ENCODE results near the gene HBG2. TPM values are rescaled to one million over a fixed set of nuclear protein-coding genes. Genes with fewer than 3 reads are reported as not detected.

HBG2 gene
- total RNA-seq, 1 donor from 2014 or later = not detected

DNA sequence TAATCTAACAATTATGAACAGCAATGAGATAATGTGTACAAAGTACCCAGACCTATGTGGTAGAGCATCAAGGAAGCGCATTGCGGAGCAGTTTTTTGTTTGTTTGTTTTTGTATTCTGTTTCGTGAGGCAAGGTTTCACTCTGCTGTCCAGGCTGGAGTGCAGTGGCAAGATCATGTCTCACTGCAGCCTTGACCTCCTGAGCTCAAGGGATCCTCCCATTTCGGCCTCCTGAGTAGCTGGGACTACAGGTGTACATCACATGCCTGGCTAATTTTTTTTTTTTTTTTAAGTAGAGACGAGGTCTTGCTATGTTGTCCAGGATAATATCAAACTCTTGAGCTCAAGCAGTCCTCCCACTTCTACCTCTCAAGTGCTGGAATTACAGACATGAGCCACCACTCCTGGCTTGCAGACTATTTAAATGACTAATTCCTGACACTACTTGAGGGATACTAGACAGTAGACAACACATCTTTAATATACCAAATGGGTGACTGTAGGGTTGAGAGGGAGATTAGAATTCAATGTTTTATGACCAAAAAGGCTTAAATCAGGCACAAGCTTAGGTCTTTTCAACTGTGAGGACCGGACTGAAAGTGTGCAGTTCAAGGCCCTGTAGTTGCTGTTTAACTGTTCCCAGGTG, 34.4 kb upstream of the HBG2 start:
- no peak overlapping the region for H3K4me3 Mint-ChIP-seq
- intact Hi-C loops (cut with micrococcal nuclease) = no loop called here
- DNase-seq (ENCODE audit: low spot score) = no peak
- no peak overlapping the region for H3K27ac Mint-ChIP-seq
- H3K36me3 Mint-ChIP-seq (ENCODE audit: low read depth) = no peaks in the 10 kb centered on the region
- no peaks in the 10 kb centered on the region for H3K4me1 Mint-ChIP-seq (ENCODE audit: low read depth)
- H3K9me3 Mint-ChIP-seq = no peaks in the 10 kb centered on the region
- H3K27me3 Mint-ChIP-seq (ENCODE audit: insufficient read depth) = no peaks in the 10 kb centered on the region

DNA sequence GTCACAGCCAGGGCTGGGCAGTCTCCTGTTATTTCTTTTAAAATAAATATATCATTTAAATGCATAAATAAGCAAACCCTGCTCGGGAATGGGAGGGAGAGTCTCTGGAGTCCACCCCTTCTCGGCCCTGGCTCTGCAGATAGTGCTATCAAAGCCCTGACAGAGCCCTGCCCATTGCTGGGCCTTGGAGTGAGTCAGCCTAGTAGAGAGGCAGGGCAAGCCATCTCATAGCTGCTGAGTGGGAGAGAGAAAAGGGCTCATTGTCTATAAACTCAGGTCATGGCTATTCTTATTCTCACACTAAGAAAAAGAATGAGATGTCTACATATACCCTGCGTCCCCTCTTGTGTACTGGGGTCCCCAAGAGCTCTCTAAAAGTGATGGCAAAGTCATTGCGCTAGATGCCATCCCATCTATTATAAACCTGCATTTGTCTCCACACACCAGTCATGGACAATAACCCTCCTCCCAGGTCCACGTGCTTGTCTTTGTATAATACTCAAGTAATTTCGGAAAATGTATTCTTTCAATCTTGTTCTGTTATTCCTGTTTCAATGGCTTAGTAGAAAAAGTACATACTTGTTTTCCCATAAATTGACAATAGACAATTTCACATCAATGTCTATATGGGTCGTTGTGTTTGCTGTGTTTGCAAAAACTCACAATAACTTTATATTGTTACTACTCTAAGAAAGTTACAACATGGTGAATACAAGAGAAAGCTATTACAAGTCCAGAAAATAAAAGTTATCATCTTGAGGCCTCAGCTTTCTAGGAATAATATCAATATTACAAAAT, 33.7 kb upstream of the HBG2 start:
- intact Hi-C loops (cut with micrococcal nuclease) = no loop called here
- H3K4me3 Mint-ChIP-seq = no peak overlapping the region
- no peaks in the 10 kb centered on the region for H3K36me3 Mint-ChIP-seq (ENCODE audit: low read depth)
- no peaks in the 10 kb centered on the region for H3K9me3 Mint-ChIP-seq
- no peaks in the 10 kb centered on the region for H3K27me3 Mint-ChIP-seq (ENCODE audit: insufficient read depth)
- no peaks in the 10 kb centered on the region for H3K4me1 Mint-ChIP-seq (ENCODE audit: low read depth)
- H3K27ac Mint-ChIP-seq = no peak overlapping the region
- DNase-seq (ENCODE audit: low spot score) = no peak

DNA sequence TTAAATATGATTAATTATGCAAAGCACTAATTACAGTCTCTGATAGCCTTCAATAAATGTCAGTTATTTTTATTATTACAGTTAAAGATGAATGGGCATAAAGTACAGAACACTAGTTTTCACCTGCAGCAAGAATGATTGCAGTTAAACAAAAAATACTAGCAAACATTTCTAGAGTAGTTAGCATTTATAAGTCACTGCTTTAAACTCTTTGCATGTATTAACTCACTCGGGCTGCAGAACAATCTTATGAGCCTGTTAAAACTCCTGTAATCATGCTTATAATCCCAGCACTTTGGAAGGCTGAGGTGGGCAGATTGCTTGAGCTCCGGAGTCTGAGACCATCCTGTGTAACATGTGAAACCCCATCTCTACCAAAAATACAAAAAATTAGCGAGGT, 32.3 kb upstream of the HBG2 start:
- no peaks in the 10 kb centered on the region for H3K36me3 Mint-ChIP-seq (ENCODE audit: low read depth)
- no peaks in the 10 kb centered on the region for H3K4me1 Mint-ChIP-seq (ENCODE audit: low read depth)
- no peaks in the 10 kb centered on the region for H3K9me3 Mint-ChIP-seq
- intact Hi-C loops (cut with micrococcal nuclease) = no loop called here
- no peak for DNase-seq (ENCODE audit: low spot score)
- H3K4me3 Mint-ChIP-seq = no peak overlapping the region
- H3K27ac Mint-ChIP-seq = no peak overlapping the region
- H3K27me3 Mint-ChIP-seq (ENCODE audit: insufficient read depth) = peaks cover 2% of the 10 kb centered on the region

DNA sequence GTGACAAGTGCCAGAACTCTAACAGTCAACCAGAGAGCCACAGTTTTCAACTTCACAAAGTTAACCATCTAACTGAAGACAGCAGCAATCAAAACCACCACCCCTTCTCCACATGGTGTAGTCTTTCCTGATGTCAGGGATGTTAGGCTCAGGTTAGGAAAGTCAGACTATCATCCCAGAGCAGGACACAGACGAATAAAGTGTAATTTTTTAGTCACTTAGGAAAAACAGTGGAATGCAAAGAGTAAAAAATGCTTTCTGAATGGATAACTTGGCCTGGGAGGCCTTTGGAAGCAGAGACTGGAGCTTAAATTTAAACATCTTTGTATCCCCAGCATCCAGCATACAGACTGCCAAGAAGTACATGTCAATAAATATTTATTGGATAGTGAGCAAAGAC, 31.8 kb upstream of the HBG2 start:
- no peak for DNase-seq (ENCODE audit: low spot score)
- no peak overlapping the region for H3K27ac Mint-ChIP-seq
- no peaks in the 10 kb centered on the region for H3K36me3 Mint-ChIP-seq (ENCODE audit: low read depth)
- H3K27me3 Mint-ChIP-seq (ENCODE audit: insufficient read depth) = peaks cover 2% of the 10 kb centered on the region
- intact Hi-C loops (cut with micrococcal nuclease) = no loop called here
- H3K4me3 Mint-ChIP-seq = no peak overlapping the region
- no peaks in the 10 kb centered on the region for H3K4me1 Mint-ChIP-seq (ENCODE audit: low read depth)
- H3K9me3 Mint-ChIP-seq = no peaks in the 10 kb centered on the region

DNA sequence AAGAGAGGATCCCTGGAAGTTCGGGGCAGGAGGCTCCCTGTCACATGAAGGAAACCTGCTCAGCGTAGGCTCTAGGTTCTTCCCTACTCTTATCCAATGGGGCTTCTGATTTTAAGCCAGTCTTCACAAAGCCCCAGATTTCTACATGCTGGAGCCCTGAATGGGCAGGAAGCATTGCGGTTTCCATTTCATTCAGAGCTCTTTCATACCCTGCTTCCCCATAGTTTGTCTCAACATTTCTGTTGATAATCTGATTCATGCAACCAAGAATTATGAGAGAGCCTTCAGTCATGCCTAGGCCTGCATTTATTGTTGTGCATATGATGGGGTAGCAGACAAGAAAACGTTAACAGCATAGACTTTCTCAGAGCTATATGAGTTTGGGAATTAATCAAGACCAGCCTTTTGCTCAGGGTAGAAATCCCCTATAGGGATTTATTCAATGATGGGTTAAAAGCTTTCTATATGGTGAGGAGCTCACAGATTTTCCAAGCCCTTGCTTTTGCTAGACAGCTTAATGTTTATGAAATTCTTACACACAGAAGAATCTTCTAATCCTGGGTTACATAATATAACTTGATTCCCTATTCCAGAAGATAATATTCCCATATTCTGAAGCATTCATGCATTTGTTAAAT, 31.2 kb upstream of the HBG2 start:
- no peak for DNase-seq (ENCODE audit: low spot score)
- intact Hi-C loops (cut with micrococcal nuclease) = no loop called here
- Mint-ChIP-seq H3K4me1 (ENCODE audit: low read depth) (peaks cover under 1% of the 10 kb centered on the region), H3K4me3 (no peak overlapping the region), H3K36me3 (ENCODE audit: low read depth) (no peaks in the 10 kb centered on the region), H3K9me3 (no peaks in the 10 kb centered on the region), H3K27me3 (ENCODE audit: insufficient read depth) (peaks cover 2% of the 10 kb centered on the region), H3K27ac (no peak overlapping the region)

DNA sequence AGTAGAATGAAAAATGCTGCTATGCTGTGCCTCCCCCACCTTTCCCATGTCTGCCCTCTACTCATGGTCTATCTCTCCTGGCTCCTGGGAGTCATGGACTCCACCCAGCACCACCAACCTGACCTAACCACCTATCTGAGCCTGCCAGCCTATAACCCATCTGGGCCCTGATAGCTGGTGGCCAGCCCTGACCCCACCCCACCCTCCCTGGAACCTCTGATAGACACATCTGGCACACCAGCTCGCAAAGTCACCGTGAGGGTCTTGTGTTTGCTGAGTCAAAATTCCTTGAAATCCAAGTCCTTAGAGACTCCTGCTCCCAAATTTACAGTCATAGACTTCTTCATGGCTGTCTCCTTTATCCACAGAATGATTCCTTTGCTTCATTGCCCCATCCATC, 30.1 kb upstream of the HBG2 start:
- H3K36me3 Mint-ChIP-seq (ENCODE audit: low read depth) = no peaks in the 10 kb centered on the region
- H3K4me1 Mint-ChIP-seq (ENCODE audit: low read depth) = peaks cover 6% of the 10 kb centered on the region
- no peak overlapping the region for H3K27ac Mint-ChIP-seq
- no peak for DNase-seq (ENCODE audit: low spot score)
- peaks cover 2% of the 10 kb centered on the region for H3K27me3 Mint-ChIP-seq (ENCODE audit: insufficient read depth)
- H3K9me3 Mint-ChIP-seq = no peaks in the 10 kb centered on the region
- H3K4me3 Mint-ChIP-seq = no peak overlapping the region
- intact Hi-C loops (cut with micrococcal nuclease) = no loop called here

DNA sequence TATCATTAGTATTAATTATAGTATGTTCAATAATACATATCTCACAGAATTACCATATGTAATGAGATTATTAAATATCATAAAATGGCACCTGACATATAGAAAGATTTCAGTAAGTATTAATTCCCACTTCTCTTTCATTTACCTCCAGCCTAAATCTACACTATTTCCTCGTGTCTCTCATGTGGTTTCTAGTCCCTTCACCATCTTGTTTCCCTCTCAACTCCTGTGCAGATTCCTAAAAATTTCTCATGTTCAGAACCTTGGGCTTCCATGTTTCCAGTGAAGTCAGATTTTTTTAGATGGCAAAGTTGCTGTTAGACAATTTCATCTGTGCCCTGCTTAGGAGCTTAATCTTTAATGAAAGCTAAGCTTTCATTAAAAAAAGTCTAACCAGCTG, 29.3 kb upstream of the HBG2 start:
- no peaks in the 10 kb centered on the region for H3K9me3 Mint-ChIP-seq
- intact Hi-C loops (cut with micrococcal nuclease) = no loop called here
- no peak for DNase-seq (ENCODE audit: low spot score)
- H3K4me3 Mint-ChIP-seq = no peak overlapping the region
- peaks cover 6% of the 10 kb centered on the region for H3K4me1 Mint-ChIP-seq (ENCODE audit: low read depth)
- H3K27ac Mint-ChIP-seq = no peak overlapping the region
- H3K27me3 Mint-ChIP-seq (ENCODE audit: insufficient read depth) = peaks cover 2% of the 10 kb centered on the region
- no peaks in the 10 kb centered on the region for H3K36me3 Mint-ChIP-seq (ENCODE audit: low read depth)

DNA sequence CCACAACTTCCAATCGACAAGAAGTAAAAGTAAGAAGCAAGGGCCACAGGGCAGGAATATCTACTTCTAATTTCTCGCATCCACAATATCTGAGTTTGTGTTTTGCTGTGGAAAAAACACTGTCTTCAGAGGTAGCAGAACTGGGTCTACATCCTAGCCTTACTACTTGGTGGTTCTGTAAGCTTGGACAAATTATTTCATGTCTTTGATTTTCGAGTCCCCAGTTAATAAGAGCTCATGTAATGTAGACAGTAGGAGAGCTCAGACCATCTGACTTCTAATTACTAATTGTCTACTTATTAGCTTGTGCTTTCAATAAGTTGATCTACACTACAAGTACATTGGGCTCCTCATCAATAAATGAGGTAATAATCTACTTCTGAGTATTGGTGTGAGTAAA, 28.5 kb upstream of the HBG2 start:
- intact Hi-C loops (cut with micrococcal nuclease) = no loop called here
- H3K27ac Mint-ChIP-seq = no peak overlapping the region
- H3K9me3 Mint-ChIP-seq = no peaks in the 10 kb centered on the region
- peaks cover 6% of the 10 kb centered on the region for H3K4me1 Mint-ChIP-seq (ENCODE audit: low read depth)
- no peak for DNase-seq (ENCODE audit: low spot score)
- peaks cover 2% of the 10 kb centered on the region for H3K27me3 Mint-ChIP-seq (ENCODE audit: insufficient read depth)
- H3K36me3 Mint-ChIP-seq (ENCODE audit: low read depth) = no peaks in the 10 kb centered on the region
- H3K4me3 Mint-ChIP-seq = no peak overlapping the region

DNA sequence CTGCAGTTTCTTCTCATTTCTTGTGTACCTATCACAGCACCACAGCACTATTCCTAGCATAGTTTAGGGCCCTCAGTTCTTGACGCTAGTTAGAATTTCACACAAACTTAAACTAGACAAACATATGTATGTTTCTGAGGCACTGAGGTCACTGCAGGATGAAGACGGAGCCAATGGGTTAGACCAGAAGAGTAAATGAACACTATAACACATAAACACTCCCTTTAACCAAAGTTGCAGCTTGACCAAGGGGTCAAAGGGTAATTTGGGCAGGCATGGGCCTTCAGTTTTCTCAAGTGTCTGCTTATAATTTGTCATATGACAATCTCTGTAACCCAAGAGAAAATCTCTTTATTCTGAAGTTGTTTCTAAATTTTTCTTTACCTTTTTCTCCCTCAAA, 28.0 kb upstream of the HBG2 start:
- H3K4me3 Mint-ChIP-seq = no peak overlapping the region
- H3K4me1 Mint-ChIP-seq (ENCODE audit: low read depth) = peaks cover 6% of the 10 kb centered on the region
- DNase-seq (ENCODE audit: low spot score) = no peak
- H3K36me3 Mint-ChIP-seq (ENCODE audit: low read depth) = no peaks in the 10 kb centered on the region
- no peak overlapping the region for H3K27ac Mint-ChIP-seq
- intact Hi-C loops (cut with micrococcal nuclease) = no loop called here
- peaks cover 2% of the 10 kb centered on the region for H3K27me3 Mint-ChIP-seq (ENCODE audit: insufficient read depth)
- no peaks in the 10 kb centered on the region for H3K9me3 Mint-ChIP-seq

DNA sequence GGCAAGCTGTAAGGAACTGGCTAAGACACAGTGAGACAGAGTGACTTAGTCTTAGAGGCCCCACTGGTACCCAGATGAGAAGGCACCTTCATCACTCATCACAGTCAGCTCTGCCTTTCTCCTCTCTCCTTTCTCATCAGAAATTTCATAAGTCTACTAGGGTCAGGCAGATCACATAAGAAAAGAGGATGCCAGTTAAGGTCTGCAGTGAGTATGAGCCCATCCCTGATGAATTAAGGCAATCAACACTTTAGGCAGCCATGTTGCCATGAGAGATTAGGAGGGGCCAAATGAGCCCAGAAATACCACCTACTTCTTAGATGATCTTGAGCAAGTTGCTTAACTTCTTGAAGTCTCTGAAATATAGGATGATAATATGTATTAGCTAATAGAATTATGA, 27.0 kb upstream of the HBG2 start:
- Mint-ChIP-seq H3K9me3 (no peaks in the 10 kb centered on the region), H3K27ac (no peak overlapping the region), H3K36me3 (ENCODE audit: low read depth) (no peaks in the 10 kb centered on the region), H3K4me1 (ENCODE audit: low read depth) (peaks cover 6% of the 10 kb centered on the region), H3K27me3 (ENCODE audit: insufficient read depth) (peaks cover 2% of the 10 kb centered on the region), H3K4me3 (no peak overlapping the region)
- intact Hi-C loops (cut with micrococcal nuclease) = no loop called here
- no peak for DNase-seq (ENCODE audit: low spot score)

DNA sequence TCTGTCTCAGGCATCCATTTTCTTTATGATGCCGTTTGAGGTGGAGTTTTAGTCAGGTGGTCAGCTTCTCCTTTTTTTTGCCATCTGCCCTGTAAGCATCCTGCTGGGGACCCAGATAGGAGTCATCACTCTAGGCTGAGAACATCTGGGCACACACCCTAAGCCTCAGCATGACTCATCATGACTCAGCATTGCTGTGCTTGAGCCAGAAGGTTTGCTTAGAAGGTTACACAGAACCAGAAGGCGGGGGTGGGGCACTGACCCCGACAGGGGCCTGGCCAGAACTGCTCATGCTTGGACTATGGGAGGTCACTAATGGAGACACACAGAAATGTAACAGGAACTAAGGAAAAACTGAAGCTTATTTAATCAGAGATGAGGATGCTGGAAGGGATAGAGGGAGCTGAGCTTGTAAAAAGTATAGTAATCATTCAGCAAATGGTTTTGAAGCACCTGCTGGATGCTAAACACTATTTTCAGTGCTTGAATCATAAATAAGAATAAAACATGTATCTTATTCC, 26.1 kb upstream of the HBG2 start:
- Mint-ChIP-seq H3K4me3 (no peak overlapping the region), H3K36me3 (ENCODE audit: low read depth) (no peaks in the 10 kb centered on the region), H3K9me3 (no peaks in the 10 kb centered on the region), H3K27ac (peak overlapping the region; percentile 72), H3K27me3 (ENCODE audit: insufficient read depth) (peaks cover 2% of the 10 kb centered on the region), H3K4me1 (ENCODE audit: low read depth) (peaks cover 6% of the 10 kb centered on the region)
- peak; percentile 12 for DNase-seq (ENCODE audit: low spot score)
- intact Hi-C loops (cut with micrococcal nuclease) = no loop called here

DNA sequence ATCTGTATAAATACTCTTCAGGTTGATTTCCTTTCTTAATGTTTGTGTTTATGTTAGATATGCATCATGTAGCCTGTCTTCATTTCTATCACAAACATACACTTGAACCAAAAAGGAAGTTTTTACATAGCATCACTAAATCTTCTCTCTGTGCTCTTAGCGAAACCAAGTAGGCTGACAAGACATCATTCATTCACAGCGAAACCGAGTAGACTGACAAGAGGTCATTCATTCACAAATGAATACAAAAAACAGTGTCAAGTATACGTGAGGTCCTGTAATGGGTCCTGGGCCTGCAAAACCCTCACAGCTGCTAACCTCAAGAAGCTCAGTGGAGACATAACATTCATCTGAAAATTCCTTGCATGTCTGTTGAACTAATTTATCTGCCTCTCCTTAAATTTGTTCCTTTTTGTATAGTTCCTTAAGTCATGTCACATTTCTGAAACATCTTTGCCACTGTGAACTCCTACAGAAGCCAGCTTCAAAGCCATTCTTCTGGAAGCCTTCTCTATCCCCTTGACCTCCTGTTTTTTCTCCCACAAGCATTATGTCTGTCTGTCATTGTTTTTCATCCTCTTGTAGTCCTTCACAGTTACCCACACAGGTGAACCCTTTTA, 25.0 kb upstream of the HBG2 start:
- H3K36me3 Mint-ChIP-seq (ENCODE audit: low read depth) = no peaks in the 10 kb centered on the region
- no peaks in the 10 kb centered on the region for H3K9me3 Mint-ChIP-seq
- no peak for DNase-seq (ENCODE audit: low spot score)
- H3K4me3 Mint-ChIP-seq = no peak overlapping the region
- H3K4me1 Mint-ChIP-seq (ENCODE audit: low read depth) = peaks cover 6% of the 10 kb centered on the region
- H3K27ac Mint-ChIP-seq = no peak overlapping the region
- intact Hi-C loops (cut with micrococcal nuclease) = no loop called here
- peaks cover 2% of the 10 kb centered on the region for H3K27me3 Mint-ChIP-seq (ENCODE audit: insufficient read depth)

Data from activated T-helper 1 cell treated with anti-CD3 and anti-CD28 coated beads, Interleukin-12 subunit alpha, Interleukin-12 subunit beta, Interleukin-2, Interleukin-4 antibody, amounts not matched to agents 30 ng/mL and 10 ng/mL and 1 ng/mL, durations not matched to agents 14 hours and 24 hours and 36 hours (primary cell).